NCI-H1436 (cell line): ENCODE measurements around the gene THADA.
"Not testable (repeated sequence)": the region's sequence is repeated elsewhere in the genome, so short reads cannot be mapped to it uniquely, and the experiment has no call there.

Source experiments
- DNase-seq: peaks from one replicate; lab custom pipeline; 2025; lab: John Stamatoyannopoulos, UW

The THADA gene, protein sequence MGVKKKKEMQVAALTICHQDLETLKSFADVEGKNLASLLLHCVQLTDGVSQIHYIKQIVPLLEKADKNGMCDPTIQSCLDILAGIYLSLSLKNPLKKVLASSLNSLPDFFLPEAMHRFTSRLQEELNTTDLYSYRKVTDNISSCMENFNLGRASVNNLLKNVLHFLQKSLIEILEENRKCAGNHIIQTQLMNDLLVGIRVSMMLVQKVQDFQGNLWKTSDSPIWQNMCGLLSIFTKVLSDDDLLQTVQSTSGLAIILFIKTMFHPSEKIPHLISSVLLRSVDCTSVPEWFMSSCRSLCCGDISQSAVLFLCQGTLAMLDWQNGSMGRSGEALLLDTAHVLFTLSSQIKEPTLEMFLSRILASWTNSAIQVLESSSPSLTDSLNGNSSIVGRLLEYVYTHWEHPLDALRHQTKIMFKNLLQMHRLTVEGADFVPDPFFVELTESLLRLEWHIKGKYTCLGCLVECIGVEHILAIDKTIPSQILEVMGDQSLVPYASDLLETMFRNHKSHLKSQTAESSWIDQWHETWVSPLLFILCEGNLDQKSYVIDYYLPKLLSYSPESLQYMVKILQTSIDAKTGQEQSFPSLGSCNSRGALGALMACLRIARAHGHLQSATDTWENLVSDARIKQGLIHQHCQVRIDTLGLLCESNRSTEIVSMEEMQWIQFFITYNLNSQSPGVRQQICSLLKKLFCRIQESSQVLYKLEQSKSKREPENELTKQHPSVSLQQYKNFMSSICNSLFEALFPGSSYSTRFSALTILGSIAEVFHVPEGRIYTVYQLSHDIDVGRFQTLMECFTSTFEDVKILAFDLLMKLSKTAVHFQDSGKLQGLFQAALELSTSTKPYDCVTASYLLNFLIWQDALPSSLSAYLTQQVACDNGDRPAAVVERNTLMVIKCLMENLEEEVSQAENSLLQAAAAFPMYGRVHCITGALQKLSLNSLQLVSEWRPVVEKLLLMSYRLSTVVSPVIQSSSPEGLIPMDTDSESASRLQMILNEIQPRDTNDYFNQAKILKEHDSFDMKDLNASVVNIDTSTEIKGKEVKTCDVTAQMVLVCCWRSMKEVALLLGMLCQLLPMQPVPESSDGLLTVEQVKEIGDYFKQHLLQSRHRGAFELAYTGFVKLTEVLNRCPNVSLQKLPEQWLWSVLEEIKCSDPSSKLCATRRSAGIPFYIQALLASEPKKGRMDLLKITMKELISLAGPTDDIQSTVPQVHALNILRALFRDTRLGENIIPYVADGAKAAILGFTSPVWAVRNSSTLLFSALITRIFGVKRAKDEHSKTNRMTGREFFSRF (N-terminal part only)

GRCh38 chr2:43595603-43596412 is at the start of gene THADA:
TSS of gene THADA (minus strand) at chr2:43596038. CDS start at chr2:43592392, 3,646 bp downstream.
- peak; percentile 98 for DNase-seq

DNA sequence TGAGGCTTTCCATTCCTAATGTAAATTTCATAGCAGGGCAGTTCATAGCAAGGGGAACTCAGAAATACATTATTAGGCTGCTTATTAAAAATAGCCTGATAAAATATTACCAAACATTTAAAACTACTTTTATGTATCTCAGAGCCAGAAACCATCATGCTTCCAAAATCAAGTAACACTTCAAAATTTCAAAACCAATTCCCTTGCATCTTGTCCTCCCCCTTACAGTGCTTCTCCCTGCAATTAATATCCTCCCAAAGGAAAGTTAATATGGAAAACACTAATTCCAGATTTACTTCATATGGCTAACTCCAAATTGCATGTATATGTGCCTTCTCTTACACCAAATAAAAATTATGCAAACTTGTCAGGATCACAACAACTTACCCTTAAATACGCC is 47.8 kb upstream of the THADA start:
- DNase-seq, result no peak

DNA sequence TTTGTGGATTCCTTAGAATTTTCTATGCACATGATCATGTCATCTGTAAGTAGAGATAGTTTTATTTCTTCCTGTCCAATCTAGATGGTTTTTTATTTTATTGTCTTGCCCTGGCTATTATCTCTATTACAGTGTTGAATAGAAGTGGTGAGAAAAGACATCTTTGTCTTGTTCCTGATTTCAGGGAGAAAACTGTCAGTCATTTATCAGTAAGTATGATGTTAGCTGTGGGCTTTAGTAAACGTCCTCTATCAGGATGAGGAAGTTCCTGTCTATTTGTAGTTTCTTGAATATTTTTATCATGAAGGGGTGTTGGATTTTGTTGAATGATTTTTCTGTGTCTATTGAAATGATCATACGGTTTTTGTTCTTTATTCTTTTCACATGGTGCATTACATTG is 46.5 kb upstream of the THADA start:
- no peak for DNase-seq

DNA sequence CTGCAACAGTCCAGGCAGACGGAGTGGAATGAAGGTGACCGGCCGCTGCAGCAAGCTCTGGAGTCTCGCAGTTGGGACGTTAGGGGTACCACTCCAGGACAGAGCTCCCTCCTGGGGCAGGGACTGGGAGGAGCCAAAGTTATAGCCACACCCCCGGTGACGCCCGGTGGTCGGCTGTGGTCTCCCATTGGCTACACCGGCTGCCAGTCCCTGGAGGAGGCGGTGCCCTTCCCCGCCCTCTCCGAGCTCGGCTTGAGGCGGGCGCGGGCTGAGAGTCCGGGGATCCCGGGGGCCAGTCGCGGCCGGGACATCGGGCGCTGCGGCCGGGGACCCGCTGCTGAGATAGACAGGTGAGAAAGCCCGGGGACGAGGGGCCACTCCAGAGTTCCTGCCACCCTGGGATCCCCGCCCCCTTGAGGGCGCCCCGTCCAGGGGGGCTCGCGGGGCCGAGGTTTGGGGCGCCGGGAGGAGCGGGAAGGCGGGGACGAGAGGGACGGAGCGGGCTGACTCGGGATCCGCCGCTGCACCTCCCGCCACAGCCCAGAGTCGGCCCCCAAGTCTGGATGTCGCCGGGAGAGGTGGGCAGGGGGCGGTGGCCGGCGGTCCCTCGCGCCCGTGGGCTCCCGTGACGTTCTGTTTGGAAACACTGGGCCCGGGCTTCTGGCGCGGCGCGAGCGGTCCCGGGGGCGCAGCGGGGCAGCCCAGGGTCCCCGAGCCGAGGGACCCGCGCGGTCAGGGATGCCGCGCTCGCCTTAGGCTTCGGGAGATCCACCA is 41.4 kb upstream of the THADA start, which contains the start of gene PLEKHH2:
TSS of gene PLEKHH2 (plus strand) at position 231 of the 774 bp plus-strand sequence. CDS start 7,414 bp downstream, outside the sequence.
- peak; percentile 86 for DNase-seq

DNA sequence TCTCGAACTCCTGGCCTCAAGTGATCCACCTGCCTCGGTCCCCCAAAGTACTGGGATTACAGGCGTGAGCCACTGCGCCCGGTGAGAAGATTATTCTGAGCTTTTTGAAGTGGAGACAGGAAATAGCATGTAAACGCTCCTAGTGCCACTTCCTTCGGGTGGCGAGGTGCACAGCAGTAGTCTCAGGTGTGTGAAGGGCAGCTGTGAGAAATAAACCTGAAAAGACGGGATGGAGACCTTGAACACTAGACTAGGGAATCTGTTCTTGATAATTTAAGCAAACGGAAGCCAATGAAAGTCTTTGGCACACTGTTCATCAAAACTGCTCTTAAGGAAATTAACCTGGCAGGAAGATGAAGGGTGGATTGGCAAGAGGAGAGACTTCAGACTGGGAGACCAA is 40.8 kb upstream of the THADA start:
- peak; percentile 41 for DNase-seq

DNA sequence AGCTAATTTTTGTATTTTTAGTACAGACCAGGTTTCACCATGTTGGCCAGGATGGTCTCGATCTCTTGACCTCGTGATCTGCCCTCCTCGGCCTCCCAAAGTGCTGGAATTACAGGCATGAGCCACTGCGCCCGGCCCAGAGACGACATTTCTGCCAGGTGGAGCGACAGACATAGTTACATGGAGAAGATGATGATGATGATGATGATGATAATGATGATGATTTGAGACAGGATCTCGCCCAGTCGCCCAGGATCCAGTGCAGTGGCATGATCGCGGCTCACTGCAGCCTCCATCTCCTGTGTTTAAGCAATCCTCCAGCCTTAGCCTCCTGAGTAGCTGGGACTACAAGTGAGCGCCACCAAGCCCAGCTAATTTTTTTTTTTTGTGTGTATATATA is 40.3 kb upstream of the THADA start:
- DNase-seq, result not testable (repeated sequence)

GRCh38 chr2:43634604-43635306 is 38.9 kb upstream of the THADA start:
- DNase-seq, result peak; percentile 54

DNA sequence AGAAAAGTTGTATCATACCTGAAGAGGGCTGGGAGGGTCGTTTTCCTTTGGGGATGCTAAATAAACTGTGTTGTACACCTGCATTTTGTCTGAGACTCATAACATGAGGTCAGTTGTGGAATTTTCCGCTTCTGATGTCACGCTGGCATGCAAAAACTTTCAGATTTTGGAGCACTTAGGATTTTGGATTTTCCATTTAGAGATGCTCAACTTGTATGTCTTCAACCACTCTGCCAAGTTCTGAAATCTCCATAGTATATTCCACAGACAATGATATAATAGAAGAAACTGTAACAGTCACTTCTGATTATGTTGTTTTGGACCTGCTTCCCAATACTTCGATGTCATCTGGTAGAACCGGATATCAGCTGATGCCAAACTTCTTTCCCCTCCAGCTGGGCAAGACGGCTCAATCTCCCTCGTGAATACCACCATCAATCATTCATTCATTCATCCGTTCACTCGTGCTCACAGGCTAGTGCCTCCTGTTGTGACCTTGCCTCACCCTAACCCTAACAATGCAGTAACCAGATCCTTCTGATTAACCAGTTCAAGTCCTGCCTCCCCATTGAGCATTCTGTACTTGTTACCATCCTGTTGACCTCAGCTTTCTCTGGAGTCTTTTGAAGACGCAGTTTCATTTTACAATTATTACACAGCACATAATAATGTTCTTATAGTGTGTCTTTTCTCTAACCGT is 35.9 kb upstream of the THADA start:
- no peak for DNase-seq

DNA sequence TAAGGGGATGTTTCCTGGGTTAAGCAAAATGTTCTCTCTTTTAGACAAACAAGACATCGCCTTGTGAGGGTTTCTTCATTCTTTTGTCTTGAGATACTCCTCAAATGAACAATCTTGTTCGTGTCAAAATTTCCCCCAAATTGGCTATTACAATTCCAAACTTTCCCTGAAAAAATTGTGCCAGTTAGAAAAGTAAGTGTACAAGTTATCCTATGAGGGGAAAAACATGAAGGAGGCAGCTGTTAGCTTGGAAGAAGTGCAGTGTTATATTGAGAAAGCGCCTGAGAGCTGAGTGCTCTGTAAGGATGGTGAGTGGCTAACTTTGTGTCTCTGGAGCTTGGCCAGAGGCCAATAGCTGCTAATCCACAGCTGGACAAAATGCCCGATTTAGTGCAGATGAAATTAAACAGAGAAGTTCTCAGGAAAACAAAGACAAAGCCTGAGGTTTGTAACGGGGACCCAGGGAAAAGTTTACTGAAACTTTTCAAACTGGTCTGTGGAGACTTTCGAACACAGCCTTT is 27.2 kb upstream of the THADA start:
- DNase-seq, result no peak

GRCh38 chr2:43619511-43619910 is 23.7 kb upstream of the THADA start:
- no peak for DNase-seq

GRCh38 chr2:43616967-43617680 is 21.3 kb upstream of the THADA start:
- no peak for DNase-seq

DNA sequence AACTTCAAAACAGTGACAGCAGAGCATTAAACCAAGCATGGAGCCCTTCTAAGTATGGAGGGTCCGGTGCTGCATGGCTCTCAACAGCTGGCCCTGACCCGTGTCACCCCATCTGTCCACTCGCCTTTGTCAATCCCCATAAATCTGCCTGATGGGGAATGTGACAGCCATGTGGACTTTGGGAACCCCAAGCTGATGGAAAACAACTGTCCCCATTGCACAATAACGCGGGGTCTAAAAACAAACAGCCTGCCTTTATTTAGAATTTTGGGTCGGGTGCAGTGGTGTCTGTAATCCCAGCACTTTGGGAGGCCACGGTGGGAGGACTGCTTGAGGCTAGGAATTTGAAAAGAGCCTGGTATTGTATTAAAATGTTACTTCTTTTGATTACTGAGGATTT is 17.1 kb upstream of the THADA start:
- no peak for DNase-seq

GRCh38 chr2:43611987-43612894 is 16.4 kb upstream of the THADA start:
- DNase-seq, result peak; percentile 55

- no peak for DNase-seq
These were observed 14.5 kb upstream of the THADA start for GRCh38 chr2:43610361-43610760.

- peak; percentile 32 for DNase-seq
These were observed 13.6 kb upstream of the THADA start for GRCh38 chr2:43609290-43609918.

GRCh38 chr2:43605851-43606250 is 10.0 kb upstream of the THADA start:
- DNase-seq, result no peak
